ENCODE results near the gene NRAP.

NRAP gene

GRCh38 chr10:113709221-113709838 is 45.5 kb upstream of the NRAP start:
- DNase-seq (ENCODE audit: low read depth): peak; percentile 64
- H3K4me3 ChIP-seq (replicated peaks; ENCODE audit: low read depth, low read length): no peak overlapping the region
- no peak for TF ChIP-seq CTCF (IDR thresholded peaks at IDR 0.05; ENCODE audit: low read length, missing control alignments)

GRCh38 chr10:113708640-113709039 is 44.8 kb upstream of the NRAP start:
- DNase-seq (ENCODE audit: low read depth): no peak
- TF ChIP-seq CTCF (IDR thresholded peaks at IDR 0.05; ENCODE audit: low read length, missing control alignments): no peak

GRCh38 chr10:113706623-113707022 is 42.8 kb upstream of the NRAP start:
- DNase-seq (ENCODE audit: low read depth): no peak
- H3K4me3 ChIP-seq (replicated peaks; ENCODE audit: low read depth, low read length): no peak overlapping the region
- no peak for TF ChIP-seq CTCF (IDR thresholded peaks at IDR 0.05; ENCODE audit: low read length, missing control alignments)

More at GRCh38 chr10:113708640-113709039, 44.8 kb upstream of the NRAP start:
- H3K4me3 ChIP-seq (replicated peaks; ENCODE audit: low read depth, low read length): no peak overlapping the region

GRCh38 chr10:113705344-113705652 is 41.5 kb upstream of the NRAP start:
- DNase-seq (ENCODE audit: low read depth): no peak
- no peak for TF ChIP-seq CTCF (IDR thresholded peaks at IDR 0.05; ENCODE audit: low read length, missing control alignments)
- no peak overlapping the region for H3K4me3 ChIP-seq (replicated peaks; ENCODE audit: low read depth, low read length)

- peak; percentile 69 for DNase-seq (ENCODE audit: low read depth)
- no peak overlapping the region for H3K4me3 ChIP-seq (replicated peaks; ENCODE audit: low read depth, low read length)
- TF ChIP-seq CTCF (IDR thresholded peaks at IDR 0.05; ENCODE audit: low read length, missing control alignments): peak; percentile 68
These were observed 40.9 kb upstream of the NRAP start for GRCh38 chr10:113704637-113705343.

GRCh38 chr10:113697595-113697994 is 33.8 kb upstream of the NRAP start:
- DNase-seq (ENCODE audit: low read depth): no peak

More at GRCh38 chr10:113697595-113697994, 33.8 kb upstream of the NRAP start:
- H3K4me3 ChIP-seq (replicated peaks; ENCODE audit: low read depth, low read length): no peak overlapping the region
- no peak for TF ChIP-seq CTCF (IDR thresholded peaks at IDR 0.05; ENCODE audit: low read length, missing control alignments)
